NB4 (cell line): Measurements from ENCODE around the gene PCDHGA8.

Experiments used
- DNase-seq: peaks from one replicate; pipeline ENCODE4 v3.0.0; 2010; ENCODE audit warnings: low read depth
- H3K4me3 ChIP-seq: one replicate; pipeline ENCODE4 v1.5.1; 2011; ENCODE audit warnings: mild to moderate bottlenecking, low read depth, low read length, moderate library complexity
- CTCF ChIP-seq: IDR thresholded peaks from one replicate; pipeline ENCODE4 v1.5.1; 2012; ENCODE audit warnings: low read depth, low read length
- MAX ChIP-seq: IDR thresholded peaks from 2 replicates; pipeline ENCODE4 v1.6.1; 2011; ENCODE audit warnings: low read depth, low read length
- MYC ChIP-seq: IDR thresholded peaks from 2 replicates; pipeline ENCODE4 v1.6.1; 2011; ENCODE audit warnings: low read depth, low read length
- POLR2A ChIP-seq: IDR thresholded peaks from 2 replicates; pipeline ENCODE4 v1.6.1; 2011; ENCODE audit warnings: mild to moderate bottlenecking; ENCODE audit not compliant: insufficient read length; ENCODE audit errors: extremely low read depth

PCDHGA8 gene

GRCh38 chr5:141359790-141360426 lies 32.5 kb upstream of the PCDHGA8 start, which contains the start of gene PCDHGB2:
TSS of gene PCDHGB2 (plus strand) at chr5:141359994. CDS start at chr5:141360136, 142 bp downstream.
- H3K4me3 ChIP-seq, result peak within 1 kb of the TSS; percentile 75
- peak; percentile 76 for DNase-seq

GRCh38 chr5:141360685-141361084 lies 31.7 kb upstream of the PCDHGA8 start:
- peak overlapping the region; percentile 75 for H3K4me3 ChIP-seq
- DNase-seq, result no peak
- TF ChIP-seq CTCF (no peak), MAX (no peak), POLR2A (no peak), MYC (no peak)

More at GRCh38 chr5:141359790-141360426, 32.5 kb upstream of the PCDHGA8 start, which contains the start of gene PCDHGB2:
- TF ChIP-seq POLR2A (no peak), MAX (no peak), MYC (no peak; the same call in 1 of the 2 replicates), CTCF (peak; percentile 62)

GRCh38 chr5:141362719-141363118 lies 29.7 kb upstream of the PCDHGA8 start:
- TF ChIP-seq MYC (no peak), MAX (no peak), CTCF (no peak), POLR2A (no peak)
- H3K4me3 ChIP-seq, result no peak overlapping the region
- no peak for DNase-seq

- no peak for DNase-seq
Observed at GRCh38 chr5:141363952-141364660, 28.3 kb upstream of the PCDHGA8 start, which contains the start of gene PCDHGA5. TSS of gene PCDHGA5 (plus strand) at chr5:141364162. CDS start at chr5:141364331, 169 bp downstream.

More at GRCh38 chr5:141363952-141364660, 28.3 kb upstream of the PCDHGA8 start, which contains the start of gene PCDHGA5:
- no peak within 1 kb of the TSS for H3K4me3 ChIP-seq
- TF ChIP-seq MYC (no peak), POLR2A (no peak), CTCF (no peak), MAX (no peak)
